ENCODE results near the gene WNK2.

Gene WNK2

DNA sequence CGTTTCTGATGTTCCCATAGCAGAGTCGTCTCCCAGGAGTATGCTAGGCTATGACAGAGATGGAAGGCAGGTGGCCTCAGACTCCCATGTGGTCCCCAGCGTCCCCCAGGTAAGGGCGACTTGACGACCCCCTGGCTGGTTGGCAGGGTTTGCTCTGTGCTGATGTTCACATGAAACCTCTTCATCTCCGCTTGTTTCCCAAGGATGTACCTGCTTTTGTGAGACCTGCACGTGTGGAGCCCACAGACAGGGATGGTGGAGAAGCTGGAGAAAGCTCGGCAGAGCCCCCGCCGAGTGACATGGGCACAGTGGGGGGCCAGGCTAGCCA is 108.3 kb downstream of the WNK2 start:
- H3K4me3 ChIP-seq (ENCODE audit: low read depth, low read length) = no peak overlapping the region
- TF ChIP-seq, protein P1, sequence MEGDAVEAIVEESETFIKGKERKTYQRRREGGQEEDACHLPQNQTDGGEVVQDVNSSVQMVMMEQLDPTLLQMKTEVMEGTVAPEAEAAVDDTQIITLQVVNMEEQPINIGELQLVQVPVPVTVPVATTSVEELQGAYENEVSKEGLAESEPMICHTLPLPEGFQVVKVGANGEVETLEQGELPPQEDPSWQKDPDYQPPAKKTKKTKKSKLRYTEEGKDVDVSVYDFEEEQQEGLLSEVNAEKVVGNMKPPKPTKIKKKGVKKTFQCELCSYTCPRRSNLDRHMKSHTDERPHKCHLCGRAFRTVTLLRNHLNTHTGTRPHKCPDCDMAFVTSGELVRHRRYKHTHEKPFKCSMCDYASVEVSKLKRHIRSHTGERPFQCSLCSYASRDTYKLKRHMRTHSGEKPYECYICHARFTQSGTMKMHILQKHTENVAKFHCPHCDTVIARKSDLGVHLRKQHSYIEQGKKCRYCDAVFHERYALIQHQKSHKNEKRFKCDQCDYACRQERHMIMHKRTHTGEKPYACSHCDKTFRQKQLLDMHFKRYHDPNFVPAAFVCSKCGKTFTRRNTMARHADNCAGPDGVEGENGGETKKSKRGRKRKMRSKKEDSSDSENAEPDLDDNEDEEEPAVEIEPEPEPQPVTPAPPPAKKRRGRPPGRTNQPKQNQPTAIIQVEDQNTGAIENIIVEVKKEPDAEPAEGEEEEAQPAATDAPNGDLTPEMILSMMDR (IDR thresholded peaks at IDR 0.05; ENCODE audit: low read depth, low read length, missing control alignments) = no peak
- no peak for DNase-seq (ENCODE audit: low read depth)

DNA sequence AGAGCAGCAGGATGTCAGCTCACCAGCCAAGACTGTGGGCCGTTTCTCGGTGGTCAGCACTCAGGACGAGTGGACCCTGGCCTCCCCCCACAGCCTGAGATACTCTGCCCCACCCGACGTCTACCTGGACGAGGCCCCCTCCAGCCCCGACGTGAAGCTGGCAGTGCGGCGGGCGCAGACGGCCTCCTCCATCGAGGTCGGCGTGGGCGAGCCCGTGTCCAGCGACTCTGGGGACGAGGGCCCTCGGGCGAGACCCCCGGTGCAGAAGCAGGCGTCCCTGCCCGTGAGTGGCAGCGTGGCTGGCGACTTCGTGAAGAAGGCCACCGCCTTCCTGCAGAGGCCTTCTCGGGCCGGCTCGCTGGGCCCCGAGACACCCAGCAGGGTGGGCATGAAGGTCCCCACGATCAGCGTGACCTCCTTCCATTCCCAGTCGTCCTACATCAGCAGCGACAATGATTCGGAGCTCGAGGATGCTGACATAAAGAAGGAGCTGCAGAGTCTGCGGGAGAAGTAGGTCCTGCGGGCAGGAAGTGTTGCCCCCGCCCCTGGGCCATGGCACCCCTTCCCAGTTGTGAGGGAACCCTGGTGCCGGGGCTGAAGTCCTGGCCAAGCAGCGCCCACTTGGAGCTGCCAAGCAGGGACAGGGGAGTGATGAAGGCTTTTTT is 108.9 kb downstream of the WNK2 start:
- TF ChIP-seq, protein P1 (IDR thresholded peaks at IDR 0.05; ENCODE audit: low read depth, low read length, missing control alignments) = no peak
- no peak for DNase-seq (ENCODE audit: low read depth)
- H3K4me3 ChIP-seq (ENCODE audit: low read depth, low read length) = no peak overlapping the region

DNA sequence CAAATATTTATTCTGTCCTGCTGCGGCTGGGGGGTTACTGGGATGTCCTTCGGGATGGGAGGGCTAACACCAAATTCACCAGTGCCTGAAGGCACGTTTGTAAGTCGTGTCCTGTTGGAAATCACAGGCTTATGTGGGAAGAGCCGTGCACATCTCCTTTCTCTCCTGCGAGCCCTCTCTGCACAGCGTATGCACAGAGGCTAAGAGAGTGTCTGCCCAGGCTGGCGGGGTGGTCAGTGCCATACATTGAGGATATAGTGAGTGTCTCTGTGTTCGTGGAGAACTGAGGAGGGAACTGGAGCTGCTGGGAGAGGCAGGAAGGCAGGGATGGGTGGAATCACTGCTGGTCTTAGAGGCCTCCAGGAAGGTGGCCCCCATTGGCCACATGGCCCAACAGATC is 110.1 kb downstream of the WNK2 start:
- no peak overlapping the region for H3K4me3 ChIP-seq (ENCODE audit: low read depth, low read length)
- DNase-seq (ENCODE audit: low read depth) = no peak
- TF ChIP-seq, protein P1 (IDR thresholded peaks at IDR 0.05; ENCODE audit: low read depth, low read length, missing control alignments) = no peak

DNA sequence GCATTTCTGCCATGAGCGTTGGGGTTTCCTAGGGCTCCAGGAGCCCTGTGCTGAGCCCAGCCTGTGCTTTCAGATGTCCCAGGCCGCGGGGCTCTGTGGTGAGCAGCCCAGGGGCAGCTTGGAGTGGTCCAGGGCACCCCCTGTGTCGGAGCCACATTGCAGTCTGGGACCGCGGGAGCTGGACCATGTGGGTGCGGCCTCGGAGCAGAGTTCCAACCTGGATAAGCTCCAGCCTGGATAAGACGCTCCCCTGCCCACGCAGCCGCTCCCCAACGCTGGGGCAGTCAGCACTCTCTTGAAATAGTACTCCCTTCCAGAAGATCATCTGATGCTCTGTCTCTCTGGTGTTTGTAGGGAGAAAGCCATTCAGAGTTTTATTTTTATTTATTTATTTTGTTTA is 111.1 kb downstream of the WNK2 start:
- TF ChIP-seq, protein P1 (IDR thresholded peaks at IDR 0.05; ENCODE audit: low read depth, low read length, missing control alignments) = no peak
- H3K4me3 ChIP-seq (ENCODE audit: low read depth, low read length) = no peak overlapping the region
- no peak for DNase-seq (ENCODE audit: low read depth)

DNA sequence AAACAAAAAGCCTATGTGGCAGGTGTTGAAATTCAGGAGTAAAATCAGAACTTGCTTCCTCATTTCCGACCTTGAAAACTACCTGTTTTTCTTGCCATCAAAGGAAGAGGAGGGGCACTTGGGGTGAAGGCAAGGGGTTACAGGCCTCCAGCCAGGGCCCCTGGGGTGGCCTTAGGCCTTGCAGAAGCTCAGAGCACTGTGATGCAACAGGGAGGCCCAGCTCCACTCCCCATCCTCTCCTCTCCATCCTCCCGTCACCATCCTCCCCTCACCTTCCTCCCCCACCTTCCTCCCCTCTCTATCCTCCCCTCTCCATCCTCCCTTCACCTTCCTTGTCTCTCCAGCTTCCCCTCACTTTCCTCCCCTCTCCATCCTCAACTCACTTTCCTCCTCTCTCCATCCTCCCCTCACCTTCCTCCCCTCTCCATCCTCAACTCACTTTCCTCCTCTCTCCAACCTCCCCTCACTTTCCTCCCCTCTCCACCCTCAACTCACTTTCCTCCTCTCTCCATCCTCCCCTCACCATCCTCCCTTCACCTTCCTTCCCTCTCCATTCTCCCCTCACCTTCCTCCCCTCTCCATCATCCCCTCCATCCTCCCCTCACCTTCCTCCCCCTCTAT is 111.6 kb downstream of the WNK2 start:
- no peak for DNase-seq (ENCODE audit: low read depth)
- no peak overlapping the region for H3K4me3 ChIP-seq (ENCODE audit: low read depth, low read length)
- TF ChIP-seq, protein P1 (IDR thresholded peaks at IDR 0.05; ENCODE audit: low read depth, low read length, missing control alignments) = no peak

DNA sequence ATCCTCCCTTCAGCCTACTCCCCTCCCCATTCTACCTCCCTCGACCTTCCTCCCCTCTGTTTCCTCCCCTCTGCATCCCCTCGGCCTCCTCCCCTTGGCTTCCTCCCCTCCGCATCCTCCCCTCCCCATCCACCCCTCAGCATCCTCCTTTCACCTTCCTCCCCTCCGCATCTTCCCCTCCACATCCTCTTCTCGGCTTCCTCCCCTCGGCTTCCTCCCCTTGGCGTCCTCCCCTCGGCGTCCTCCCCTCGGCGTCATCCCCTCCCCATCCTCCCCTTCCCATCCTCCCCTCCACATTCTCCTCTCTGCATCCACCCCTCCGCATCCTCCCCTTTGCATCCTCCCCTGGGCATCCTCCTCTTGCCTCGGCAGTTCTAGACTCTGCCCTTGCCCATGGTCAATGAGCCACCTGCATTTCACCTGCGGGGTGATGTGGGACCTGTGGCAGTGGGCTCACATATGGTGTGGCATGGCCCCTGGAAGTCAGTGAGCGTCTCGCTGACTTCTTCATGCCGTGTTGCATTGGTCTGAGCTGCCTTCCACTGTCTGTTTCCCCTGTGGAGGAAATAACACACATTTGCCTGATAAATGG is 113.0 kb downstream of the WNK2 start:
- no peak for DNase-seq (ENCODE audit: low read depth)
- H3K4me3 ChIP-seq (ENCODE audit: low read depth, low read length) = no peak overlapping the region
- TF ChIP-seq, protein P1 (IDR thresholded peaks at IDR 0.05; ENCODE audit: low read depth, low read length, missing control alignments) = no peak

All from GM12864 (cell line).